Fibroblast of peridontal ligament (primary cell): ENCODE measurements around the gene SDCCAG8.

Source experiments
- DNase-seq: peaks from one replicate; pipeline ENCODE4 v3.0.0-alpha.2; 2010; ENCODE audit errors: extremely low read depth

Gene SDCCAG8

GRCh38 chr1:243482141-243483022 lies 226.5 kb downstream of the SDCCAG8 start:
- peak; percentile 45 for DNase-seq

GRCh38 chr1:243483071-243483771 lies 227.4 kb downstream of the SDCCAG8 start:
- DNase-seq: no peak

- DNase-seq: no peak
Measured at GRCh38 chr1:243483952-243484351, 228.1 kb downstream of the SDCCAG8 start.

- DNase-seq: no peak
Measured at GRCh38 chr1:243487036-243487648, 231.3 kb downstream of the SDCCAG8 start.

- no peak for DNase-seq
Measured at GRCh38 chr1:243487649-243488227, 231.9 kb downstream of the SDCCAG8 start.

GRCh38 chr1:243488459-243489157 lies 232.8 kb downstream of the SDCCAG8 start:
- DNase-seq: no peak

- DNase-seq: no peak
Measured at GRCh38 chr1:243489158-243489527, 233.3 kb downstream of the SDCCAG8 start.

GRCh38 chr1:243489681-243490546 lies 234.1 kb downstream of the SDCCAG8 start:
- DNase-seq: no peak

- peak; percentile 93 for DNase-seq
Measured at GRCh38 chr1:243490748-243491686, 235.2 kb downstream of the SDCCAG8 start.

GRCh38 chr1:243493156-243494129 lies 237.6 kb downstream of the SDCCAG8 start:
- DNase-seq: peak; percentile 59

- DNase-seq: no peak
Measured at GRCh38 chr1:243494741-243495431, 239.0 kb downstream of the SDCCAG8 start.

GRCh38 chr1:243495442-243496186 lies 239.8 kb downstream of the SDCCAG8 start:
- peak; percentile 67 for DNase-seq

- no peak for DNase-seq
Measured at GRCh38 chr1:243496187-243496646, 240.4 kb downstream of the SDCCAG8 start.

GRCh38 chr1:243496806-243497205 lies 241.0 kb downstream of the SDCCAG8 start:
- no peak for DNase-seq

GRCh38 chr1:243497939-243498681 lies 242.3 kb downstream of the SDCCAG8 start:
- no peak for DNase-seq

- DNase-seq: no peak
Measured at GRCh38 chr1:243499248-243499647, 243.4 kb downstream of the SDCCAG8 start.
